Measurements from ENCODE around the gene DENND10.

The DENND10 gene

GRCh38 chr10:119120875-119121274, 17.0 kb downstream of the DENND10 start:
- Histone ChIP-seq H3K4me3 (ENCODE audit: insufficient read length, low read depth) (no peak overlapping the region), H3K4me1 (ENCODE audit: insufficient read depth, insufficient read length) (no peaks in the 10 kb centered on the region), H3K9me3 (ENCODE audit: insufficient read depth, low read length) (no peaks in the 10 kb centered on the region), H3K36me3 (ENCODE audit: insufficient read depth, insufficient read length, low read length) (peaks cover 53% of the 10 kb centered on the region), H3K27me3 (ENCODE audit: insufficient read depth, insufficient read length) (no peaks in the 10 kb centered on the region), H3K9ac (ENCODE audit: insufficient read length, low read depth) (no peak overlapping the region)
- DNase-seq (ENCODE audit: low read depth, low spot score), result no peak
- no peak for TF ChIP-seq SUZ12 (IDR thresholded peaks at IDR 0.05; ENCODE audit: extremely low read depth, insufficient read depth, insufficient read length)
- no peak for TF ChIP-seq YY1 (IDR thresholded peaks at IDR 0.05; ENCODE audit: insufficient read depth, insufficient read length)
- TF ChIP-seq ZNF274 (IDR thresholded peaks at IDR 0.05; ENCODE audit: low read depth, low read length), result no peak

GRCh38 chr10:119125942-119126341, 22.0 kb downstream of the DENND10 start:
- no peak overlapping the region for H3K4me3 ChIP-seq (ENCODE audit: insufficient read length, low read depth)
- TF ChIP-seq ZNF274 (IDR thresholded peaks at IDR 0.05; ENCODE audit: low read depth, low read length) (no peak), SUZ12 (IDR thresholded peaks at IDR 0.05; ENCODE audit: extremely low read depth, insufficient read depth, insufficient read length) (no peak), YY1 (IDR thresholded peaks at IDR 0.05; ENCODE audit: insufficient read depth, insufficient read length) (no peak)
- H3K27me3 ChIP-seq (ENCODE audit: insufficient read depth, insufficient read length), result no peaks in the 10 kb centered on the region
- H3K9me3 ChIP-seq (ENCODE audit: insufficient read depth, low read length), result no peaks in the 10 kb centered on the region
- no peak overlapping the region for H3K9ac ChIP-seq (ENCODE audit: insufficient read length, low read depth)
- H3K36me3 ChIP-seq (ENCODE audit: insufficient read depth, insufficient read length, low read length), result peaks cover 47% of the 10 kb centered on the region
- H3K4me1 ChIP-seq (ENCODE audit: insufficient read depth, insufficient read length), result no peaks in the 10 kb centered on the region
- no peak for DNase-seq (ENCODE audit: low read depth, low spot score)

GRCh38 chr10:119129721-119130120, 25.8 kb downstream of the DENND10 start:
- Histone ChIP-seq H3K4me1 (ENCODE audit: insufficient read depth, insufficient read length) (no peaks in the 10 kb centered on the region), H3K9me3 (ENCODE audit: insufficient read depth, low read length) (no peaks in the 10 kb centered on the region), H3K36me3 (ENCODE audit: insufficient read depth, insufficient read length, low read length) (peaks cover 53% of the 10 kb centered on the region), H3K27me3 (ENCODE audit: insufficient read depth, insufficient read length) (no peaks in the 10 kb centered on the region), H3K9ac (ENCODE audit: insufficient read length, low read depth) (no peak overlapping the region), H3K4me3 (ENCODE audit: insufficient read length, low read depth) (no peak overlapping the region)
- no peak for DNase-seq (ENCODE audit: low read depth, low spot score)
- TF ChIP-seq SUZ12 (IDR thresholded peaks at IDR 0.05; ENCODE audit: extremely low read depth, insufficient read depth, insufficient read length) (no peak), YY1 (IDR thresholded peaks at IDR 0.05; ENCODE audit: insufficient read depth, insufficient read length) (no peak), ZNF274 (IDR thresholded peaks at IDR 0.05; ENCODE audit: low read depth, low read length) (no peak)

- H3K4me1 ChIP-seq (ENCODE audit: insufficient read depth, insufficient read length), result no peaks in the 10 kb centered on the region
- H3K27me3 ChIP-seq (ENCODE audit: insufficient read depth, insufficient read length), result no peaks in the 10 kb centered on the region
- no peak overlapping the region for H3K9ac ChIP-seq (ENCODE audit: insufficient read length, low read depth)
- TF ChIP-seq YY1 (IDR thresholded peaks at IDR 0.05; ENCODE audit: insufficient read depth, insufficient read length) (no peak), SUZ12 (IDR thresholded peaks at IDR 0.05; ENCODE audit: extremely low read depth, insufficient read depth, insufficient read length) (no peak), ZNF274 (IDR thresholded peaks at IDR 0.05; ENCODE audit: low read depth, low read length) (no peak)
- H3K9me3 ChIP-seq (ENCODE audit: insufficient read depth, low read length), result no peaks in the 10 kb centered on the region
- H3K36me3 ChIP-seq (ENCODE audit: insufficient read depth, insufficient read length, low read length), result peaks cover 55% of the 10 kb centered on the region
- H3K4me3 ChIP-seq (ENCODE audit: insufficient read length, low read depth), result no peak overlapping the region
- DNase-seq (ENCODE audit: low read depth, low spot score), result no peak
Observed at GRCh38 chr10:119131512-119132240, 27.8 kb downstream of the DENND10 start.

- no peaks in the 10 kb centered on the region for H3K27me3 ChIP-seq (ENCODE audit: insufficient read depth, insufficient read length)
- DNase-seq (ENCODE audit: low read depth, low spot score), result no peak
- H3K9ac ChIP-seq (ENCODE audit: insufficient read length, low read depth), result no peak overlapping the region
- H3K4me3 ChIP-seq (ENCODE audit: insufficient read length, low read depth), result no peak overlapping the region
- H3K36me3 ChIP-seq (ENCODE audit: insufficient read depth, insufficient read length, low read length), result peaks cover 54% of the 10 kb centered on the region
- no peaks in the 10 kb centered on the region for H3K4me1 ChIP-seq (ENCODE audit: insufficient read depth, insufficient read length)
- TF ChIP-seq ZNF274 (IDR thresholded peaks at IDR 0.05; ENCODE audit: low read depth, low read length) (no peak), SUZ12 (IDR thresholded peaks at IDR 0.05; ENCODE audit: extremely low read depth, insufficient read depth, insufficient read length) (no peak), YY1 (IDR thresholded peaks at IDR 0.05; ENCODE audit: insufficient read depth, insufficient read length) (no peak)
- H3K9me3 ChIP-seq (ENCODE audit: insufficient read depth, low read length), result no peaks in the 10 kb centered on the region
Observed at GRCh38 chr10:119132521-119133345, 28.8 kb downstream of the DENND10 start.

- H3K4me1 ChIP-seq (ENCODE audit: insufficient read depth, insufficient read length), result no peaks in the 10 kb centered on the region
- H3K36me3 ChIP-seq (ENCODE audit: insufficient read depth, insufficient read length, low read length), result peaks cover 55% of the 10 kb centered on the region
- DNase-seq (ENCODE audit: low read depth, low spot score), result no peak
- TF ChIP-seq ZNF274 (IDR thresholded peaks at IDR 0.05; ENCODE audit: low read depth, low read length) (no peak), YY1 (IDR thresholded peaks at IDR 0.05; ENCODE audit: insufficient read depth, insufficient read length) (no peak), SUZ12 (IDR thresholded peaks at IDR 0.05; ENCODE audit: extremely low read depth, insufficient read depth, insufficient read length) (no peak)
- no peaks in the 10 kb centered on the region for H3K27me3 ChIP-seq (ENCODE audit: insufficient read depth, insufficient read length)
- H3K9ac ChIP-seq (ENCODE audit: insufficient read length, low read depth), result no peak overlapping the region
- no peaks in the 10 kb centered on the region for H3K9me3 ChIP-seq (ENCODE audit: insufficient read depth, low read length)
- H3K4me3 ChIP-seq (ENCODE audit: insufficient read length, low read depth), result no peak overlapping the region
Observed at GRCh38 chr10:119133949-119134348, 30.0 kb downstream of the DENND10 start.

- peaks cover 49% of the 10 kb centered on the region for H3K36me3 ChIP-seq (ENCODE audit: insufficient read depth, insufficient read length, low read length)
- no peak overlapping the region for H3K9ac ChIP-seq (ENCODE audit: insufficient read length, low read depth)
- TF ChIP-seq YY1 (IDR thresholded peaks at IDR 0.05; ENCODE audit: insufficient read depth, insufficient read length) (no peak), SUZ12 (IDR thresholded peaks at IDR 0.05; ENCODE audit: extremely low read depth, insufficient read depth, insufficient read length) (no peak), ZNF274 (IDR thresholded peaks at IDR 0.05; ENCODE audit: low read depth, low read length) (no peak)
- no peak for DNase-seq (ENCODE audit: low read depth, low spot score)
- H3K27me3 ChIP-seq (ENCODE audit: insufficient read depth, insufficient read length), result no peaks in the 10 kb centered on the region
- H3K9me3 ChIP-seq (ENCODE audit: insufficient read depth, low read length), result no peaks in the 10 kb centered on the region
- H3K4me3 ChIP-seq (ENCODE audit: insufficient read length, low read depth), result no peak overlapping the region
- H3K4me1 ChIP-seq (ENCODE audit: insufficient read depth, insufficient read length), result peaks cover 3% of the 10 kb centered on the region
Observed at GRCh38 chr10:119135513-119135881, 31.6 kb downstream of the DENND10 start.

All from NT2/D1 (cell line).